GDM1 (cell line): Measurements from ENCODE around the gene MAPKAPK3.
"Not testable (repeated sequence)": the region's sequence is repeated elsewhere in the genome, so short reads cannot be mapped to it uniquely, and the experiment has no call there.

Experiments
- DNase-seq: peaks from one replicate; lab custom pipeline; 2025; lab: John Stamatoyannopoulos, UW

Gene MAPKAPK3

DNA sequence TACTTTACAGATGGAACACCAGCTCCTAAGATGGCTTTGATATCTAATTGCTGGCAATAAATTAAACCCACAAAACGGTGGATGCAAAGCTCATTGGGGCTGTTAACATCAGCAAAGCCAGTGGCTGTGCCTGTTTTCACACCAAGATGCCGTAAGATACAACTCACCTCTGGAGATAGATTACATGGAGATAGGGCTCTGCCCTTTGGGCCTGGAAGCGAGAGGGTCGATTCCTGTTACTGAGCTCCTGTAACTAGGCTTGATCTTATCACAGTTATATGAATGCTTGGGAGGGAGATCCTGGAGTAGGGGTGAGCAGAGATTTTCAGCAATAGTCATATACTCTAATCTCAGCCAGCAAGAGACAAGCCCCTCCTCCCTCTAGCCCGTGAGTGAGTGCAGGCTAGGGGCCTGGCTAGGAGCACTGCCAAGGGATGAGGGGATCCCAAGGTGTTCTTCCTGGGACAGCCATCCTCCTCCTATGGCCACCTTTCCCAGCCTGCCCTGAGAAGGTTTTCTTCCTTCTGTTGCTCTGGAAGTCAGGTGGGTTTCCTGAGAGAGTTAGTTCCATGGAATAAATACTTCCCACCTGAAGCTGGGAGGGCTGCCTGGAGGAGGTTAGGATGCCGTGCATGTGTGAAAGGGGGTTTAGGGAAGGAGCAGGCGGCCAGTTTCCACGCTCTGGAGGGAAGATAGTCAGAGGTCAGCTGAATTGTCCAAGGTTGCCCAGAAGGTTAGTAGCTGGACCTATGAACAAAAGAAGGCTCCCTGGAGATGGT, 39.7 kb downstream of the MAPKAPK3 start:
- DNase-seq, result no peak

GRCh38 chr3:50657407-50657806, 40.5 kb downstream of the MAPKAPK3 start:
- no peak for DNase-seq

- no peak for DNase-seq
Observed at GRCh38 chr3:50657816-50658215, 40.9 kb downstream of the MAPKAPK3 start.

DNA sequence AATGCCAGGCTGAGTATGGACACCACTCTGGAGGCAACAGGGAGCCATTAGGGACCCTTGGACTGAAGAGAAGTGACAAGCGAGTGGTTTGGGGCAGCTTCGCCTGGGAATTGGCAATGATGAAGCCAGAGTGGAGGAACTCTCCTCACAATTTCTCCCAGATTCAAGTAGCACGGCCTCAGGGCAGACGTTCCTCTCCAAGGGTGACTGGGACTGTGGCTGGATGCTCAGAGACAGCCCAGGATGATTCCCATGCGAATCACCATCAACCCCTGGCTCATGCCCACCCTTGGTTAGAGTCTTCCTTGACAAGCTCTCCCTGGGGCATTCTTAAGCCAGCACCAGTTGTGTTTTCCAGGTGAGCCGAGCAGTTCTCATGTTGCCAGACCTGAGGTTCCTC, 41.5 kb downstream of the MAPKAPK3 start:
- DNase-seq, result no peak

DNA sequence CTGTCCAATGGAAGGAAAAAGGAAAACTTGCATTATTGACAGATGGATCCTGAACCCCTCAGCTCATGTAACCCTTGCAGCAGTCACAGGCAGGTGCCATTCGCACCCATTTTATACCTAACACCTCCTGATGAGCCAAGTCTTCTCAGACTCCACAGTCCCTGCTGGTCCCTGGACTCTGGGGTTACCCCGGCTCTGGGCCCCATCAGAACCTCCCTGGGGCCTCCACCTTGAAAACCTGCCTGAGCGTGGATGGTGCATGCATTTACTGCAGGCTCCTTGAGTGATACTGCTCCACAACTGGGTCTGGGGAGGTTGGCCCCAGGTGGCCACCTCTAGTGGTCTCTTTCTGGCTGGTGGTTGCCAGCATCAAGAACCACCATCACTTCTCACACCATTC, 41.9 kb downstream of the MAPKAPK3 start:
- no peak for DNase-seq

- DNase-seq, result no peak
Observed at GRCh38 chr3:50660386-50660785, 43.4 kb downstream of the MAPKAPK3 start.

DNA sequence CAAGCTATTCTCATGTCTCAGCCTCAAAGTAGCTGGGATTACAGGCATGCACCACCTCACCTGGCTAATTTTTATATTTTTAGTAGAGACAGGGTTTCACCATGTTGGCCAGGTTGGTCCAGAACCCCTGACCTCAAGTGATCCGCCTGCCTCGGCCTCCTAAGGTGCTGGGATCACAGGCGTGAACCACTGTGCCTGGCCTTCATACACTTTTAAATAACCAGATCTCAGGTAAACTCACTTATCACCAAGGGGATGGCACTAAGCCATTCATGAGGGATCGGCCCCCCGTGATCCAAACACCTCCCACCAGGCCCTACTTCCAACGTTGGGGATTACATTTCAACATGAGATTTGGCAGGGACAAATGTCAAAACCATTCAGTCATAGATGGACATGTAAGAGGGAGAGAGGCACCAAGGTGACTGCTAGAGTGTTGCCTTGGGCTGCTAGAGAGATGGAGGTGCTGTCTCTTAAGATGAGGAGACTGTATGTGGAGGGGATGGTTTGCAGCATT, 44.4 kb downstream of the MAPKAPK3 start:
- DNase-seq, result no peak

GRCh38 chr3:50662408-50662807, 45.5 kb downstream of the MAPKAPK3 start:
- DNase-seq, result no peak

- DNase-seq, result no peak
Observed at GRCh38 chr3:50665081-50665840, 48.3 kb downstream of the MAPKAPK3 start.

DNA sequence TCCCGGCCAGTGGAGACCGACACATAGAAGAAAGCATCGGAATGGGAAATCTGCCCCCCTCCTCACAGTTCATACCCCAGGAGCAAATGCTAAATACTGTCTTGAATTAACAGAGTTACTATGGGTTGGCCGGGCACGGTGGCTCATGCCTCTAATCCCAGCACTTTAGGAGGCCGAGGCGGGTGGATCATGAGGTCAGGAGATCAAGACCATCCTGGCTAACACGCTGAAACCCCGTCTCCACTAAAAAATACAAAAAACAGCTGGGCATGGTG, 48.8 kb downstream of the MAPKAPK3 start:
- not testable (repeated sequence) for DNase-seq

- no peak for DNase-seq
Observed at GRCh38 chr3:50666837-50667236, 49.9 kb downstream of the MAPKAPK3 start.

- DNase-seq, result no peak
Observed at GRCh38 chr3:50671331-50671730, 54.4 kb downstream of the MAPKAPK3 start.

DNA sequence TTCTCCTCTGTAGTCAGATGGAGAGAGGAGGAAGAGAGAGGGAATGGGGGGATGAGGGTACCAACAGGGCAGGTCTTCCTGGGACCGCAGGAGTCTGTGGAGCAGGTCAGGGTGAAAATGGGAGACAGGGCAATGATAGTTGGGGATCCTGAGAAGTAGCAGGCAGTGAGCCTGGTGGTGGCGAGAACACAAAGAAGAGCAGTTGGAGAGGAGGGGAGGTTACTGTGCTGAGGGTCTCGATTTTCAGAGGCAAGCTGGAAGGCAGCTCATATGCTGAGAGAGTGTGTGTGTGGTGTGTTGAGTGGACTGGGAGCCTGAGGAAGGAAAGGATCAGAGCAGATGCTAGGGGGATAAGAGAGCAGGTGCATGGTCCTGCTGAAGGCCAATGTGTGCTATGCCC, 55.7 kb downstream of the MAPKAPK3 start:
- no peak for DNase-seq

- no peak for DNase-seq
Observed at GRCh38 chr3:50673931-50674330, 57.0 kb downstream of the MAPKAPK3 start.

DNA sequence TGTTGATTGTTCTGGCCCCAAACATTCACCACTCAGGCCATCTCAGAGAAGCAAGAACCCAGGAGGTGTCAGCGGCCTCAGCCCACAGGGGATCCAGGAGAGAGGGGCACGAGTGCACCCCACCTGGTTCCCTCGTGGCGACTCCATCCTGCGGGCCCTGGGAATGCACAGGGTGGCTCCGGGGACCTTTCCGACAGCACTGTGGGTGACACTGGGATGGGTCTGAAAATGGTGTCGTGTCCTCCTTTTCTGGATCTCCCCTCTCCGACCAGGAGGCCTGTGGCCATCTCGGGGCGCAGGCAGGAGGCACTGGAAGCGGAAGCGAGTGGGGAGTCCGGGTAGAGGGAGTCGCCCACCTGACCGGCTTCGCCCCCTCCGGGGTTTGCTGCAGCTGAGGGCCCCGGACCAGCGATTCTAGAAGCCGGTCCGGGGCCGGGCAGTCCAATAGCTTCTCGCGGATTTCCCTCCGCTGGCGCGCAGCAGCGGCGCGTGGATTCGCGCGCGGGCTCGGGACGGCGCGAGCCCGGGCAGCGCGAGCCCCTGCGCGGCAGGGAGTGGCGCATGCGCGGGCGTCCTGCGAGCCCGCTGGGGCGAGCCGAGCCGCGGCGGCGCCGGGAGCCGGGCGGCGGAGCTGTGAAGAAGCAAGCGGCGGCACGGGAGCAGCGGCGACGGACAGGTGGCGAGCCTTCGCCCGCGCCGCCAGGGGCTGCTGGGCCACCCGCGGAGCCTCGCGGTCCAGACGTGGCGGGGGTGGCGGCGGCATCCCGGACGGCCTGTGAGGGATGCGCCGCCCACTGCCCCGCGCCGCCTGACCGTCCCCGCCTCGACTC, 57.6 kb downstream of the MAPKAPK3 start, which contains the start of gene DOCK3:
Gene DOCK3, plus strand, starts transcription at position 579 of the 830 bp plus-strand sequence. CDS start 337 bp downstream, outside the sequence.
- peak; percentile 23 for DNase-seq

- no peak for DNase-seq
Observed at GRCh38 chr3:50675179-50676030, 58.5 kb downstream of the MAPKAPK3 start.

GRCh38 chr3:50676031-50676705, 59.2 kb downstream of the MAPKAPK3 start:
- DNase-seq, result no peak

- DNase-seq, result no peak
Observed at GRCh38 chr3:50687127-50687751, 70.3 kb downstream of the MAPKAPK3 start.

DNA sequence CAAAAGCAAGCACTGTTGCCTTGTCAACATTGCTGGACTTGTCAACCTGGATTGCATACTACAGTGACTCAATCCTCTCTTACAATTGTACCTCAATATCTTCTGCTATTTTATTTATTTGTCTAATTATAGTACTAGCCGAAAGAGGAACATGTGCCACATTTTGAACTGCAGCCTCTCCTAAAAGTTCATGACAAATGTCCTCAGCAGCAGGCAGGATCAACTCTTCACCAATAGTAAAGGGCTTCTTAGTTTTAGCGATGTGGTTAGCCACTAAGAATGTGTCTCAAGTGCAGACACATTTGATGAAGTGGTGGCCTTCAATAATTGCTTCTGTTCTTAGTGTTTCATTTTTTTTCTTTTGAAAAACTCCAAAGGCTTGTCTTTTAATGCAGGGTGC, 71.0 kb downstream of the MAPKAPK3 start:
- DNase-seq, result no peak

DNA sequence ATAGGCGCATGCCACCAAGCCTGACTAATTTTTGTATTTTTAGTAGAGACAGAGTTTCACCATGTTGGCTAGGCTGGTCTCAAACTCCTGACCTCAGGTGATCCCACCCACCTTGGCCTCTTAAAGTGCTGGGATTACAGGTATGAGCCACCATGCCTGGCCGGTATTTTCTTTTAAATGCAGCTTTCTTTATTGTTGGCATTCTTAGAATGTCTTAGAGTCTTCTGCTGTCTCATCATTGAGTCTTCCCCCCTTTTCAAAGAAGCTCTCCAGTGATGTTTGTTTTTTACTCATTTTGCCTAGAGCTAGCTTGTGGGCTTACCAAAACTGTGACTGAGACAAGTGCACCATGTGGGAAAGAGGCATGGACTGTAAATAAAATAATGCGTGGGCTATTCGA, 71.7 kb downstream of the MAPKAPK3 start:
- DNase-seq, result not testable (repeated sequence)
